HCT116 (cell line): ENCODE results near the gene CD244. TPM values are rescaled to one million over a fixed set of nuclear protein-coding genes. Genes with fewer than 3 reads are reported as not detected.
"Not testable (repeated sequence)": the region's sequence is repeated elsewhere in the genome, so short reads cannot be mapped to it uniquely, and the experiment has no call there.

Experiments used
- ATAC-seq: fragments of 200-7000 bp; cut with Tn5 transposase; 2 replicates; pipeline ENCODE4 v1.9.1; 2020; ENCODE audit warnings: mild to moderate bottlenecking, moderate library complexity
- BruUV-seq: library from RNA; stranded (reverse); fragments of 400-500 nt; replicated peaks from 2 replicates; lab custom pipeline; 2021; lab: Mats Ljungman, UMichigan
- CTCF ChIA-PET: fragments of 300-600 bp; sonication (Branson Sonifier 250); formaldehyde crosslinking; loops from one replicate; lab custom pipeline; 2021; ENCODE audit warnings: antibody characterized with exemption; lab: Charles Lee
- POLR2A ChIA-PET: fragments of 300-600, 350-600 bp; sonication (Branson Sonifier 250); formaldehyde crosslinking; loops from one replicate; lab custom pipeline; 2021; ENCODE audit warnings: antibody characterized with exemption; lab: Charles Lee
- RAD21 ChIA-PET, 2 experiments: fragments of 300-600 bp; sonication (Branson Sonifier 250); formaldehyde crosslinking; loops; one replicate each; lab custom pipeline; 2023; ENCODE audit warnings: low total read pairs in 2 of 2; ENCODE audit not compliant: uncharacterized antibody in 2 of 2, unreplicated experiment in 2 of 2, low non-redundant PET in 1 of 2; lab: Charles Lee
- DNase-seq: peaks from one replicate; pipeline ENCODE4 v3.0.0-alpha.2; 2010; ENCODE audit warnings: low read depth, low spot score
- H2AFZ ChIP-seq: fragments of 200-600 bp; shearing (Covaris generic), sonication (generic); 2 replicates; pipeline ENCODE4 v1.6.1; 2017; ENCODE audit warnings: low read depth, mixed run types, mixed read lengths, antibody characterized with exemption, low read length; ENCODE audit not compliant: poor library complexity, severe bottlenecking
- H3K27ac ChIP-seq: 2 replicates; pipeline ENCODE4 v1.5.1; 2012; ENCODE audit warnings: low read depth, low read length
- H3K27me3 ChIP-seq: fragments of 200-600 bp; sonication (generic); 2 replicates; pipeline ENCODE4 v1.6.1; 2016; ENCODE audit warnings: mixed run types, low read length, mixed read lengths; ENCODE audit not compliant: insufficient read depth
- H3K36me3 ChIP-seq, 2 experiments: fragments of 200-500 bp in 1 of 2; fragments of 200-600 bp in 1 of 2; sonication (Bioruptor generic) in 1 of 2; sonication (generic) in 1 of 2; 2 replicates each; pipeline versions ENCODE4 v1.5.1 to v1.6.1; 2014 to 2016; ENCODE audit warnings: low read length in 2 of 2, inconsistent platforms in 1 of 2, mixed read lengths in 1 of 2, mixed run types in 1 of 2; ENCODE audit not compliant: insufficient read depth in 2 of 2, control insufficient read depth in 1 of 2
- H3K4me1 ChIP-seq, 2 experiments: fragments of 200-600 bp in 1 of 2; sonication (generic) in 1 of 2; 2 replicates each; pipeline versions ENCODE4 v1.5.1 to v1.6.1; 2012 to 2017; ENCODE audit warnings: low read length in 2 of 2, inconsistent platforms in 1 of 2, mild to moderate bottlenecking in 1 of 2, mixed read lengths in 1 of 2, mixed run types in 1 of 2, moderate library complexity in 1 of 2; ENCODE audit not compliant: insufficient read depth in 2 of 2, control insufficient read depth in 1 of 2
- H3K4me2 ChIP-seq: fragments of 200-600 bp; sonication (generic); 2 replicates; pipeline ENCODE4 v1.6.1; 2017; ENCODE audit warnings: mixed run types, low read length, mixed read lengths
- H3K4me3 ChIP-seq, 2 experiments: fragments of 200-600 bp in 1 of 2; sonication (generic) in 1 of 2; replicated peaks in 1 of 2; 2 replicates each; pipeline ENCODE4 v1.5.1; 2011 to 2016; ENCODE audit warnings: low read length in 2 of 2, control low read depth in 1 of 2, low read depth in 1 of 2, mild to moderate bottlenecking in 1 of 2, mixed read lengths in 1 of 2, mixed run types in 1 of 2
- H3K79me2 ChIP-seq: fragments of 200-600 bp; sonication (generic); 2 replicates; pipeline ENCODE4 v1.6.1; 2017; ENCODE audit warnings: mild to moderate bottlenecking, mixed run types, low read length, moderate library complexity, mixed read lengths; ENCODE audit not compliant: insufficient read depth
- H3K9ac ChIP-seq: fragments of 200-600 bp; sonication (generic); 2 replicates; pipeline ENCODE4 v1.6.1; 2016; ENCODE audit warnings: low read length, mixed read lengths
- H3K9me2 ChIP-seq: fragments of 200-600 bp; sonication (generic), shearing (Covaris generic); 2 replicates; pipeline ENCODE4 v1.6.1; 2017; ENCODE audit warnings: mixed run types, mild to moderate bottlenecking, moderate library complexity; ENCODE audit not compliant: insufficient read depth
- H3K9me3 ChIP-seq, 2 experiments: fragments of 200-500 bp in 1 of 2; fragments of 200-600 bp in 1 of 2; sonication (Bioruptor generic) in 1 of 2; sonication (generic) in 1 of 2; 2 replicates each; pipeline ENCODE4 v1.6.1; 2014 to 2017; ENCODE audit warnings: low read length in 2 of 2, mixed read lengths in 2 of 2, inconsistent platforms in 1 of 2, low read depth in 1 of 2, mild to moderate bottlenecking in 1 of 2, mixed run types in 1 of 2, moderate library complexity in 1 of 2; ENCODE audit not compliant: control insufficient read depth in 1 of 2, insufficient read depth in 1 of 2
- H4K20me1 ChIP-seq: fragments of 200-600 bp; sonication (generic), shearing (Covaris generic); 2 replicates; pipeline ENCODE4 v1.6.1; 2017; ENCODE audit warnings: mixed run types, mild to moderate bottlenecking, moderate library complexity; ENCODE audit not compliant: insufficient read depth
- EZH2 ChIP-seq: fragments of 200-600 bp; sonication (generic); IDR thresholded peaks from 2 replicates; pipeline ENCODE4 v1.6.1; 2017; ENCODE audit warnings: antibody characterized with exemption, mixed run types
- POLR2AphosphoS5 ChIP-seq: IDR thresholded peaks from 2 replicates; pipeline ENCODE4 v1.6.1; 2011; ENCODE audit warnings: mild to moderate bottlenecking, low read depth, low read length, moderate library complexity
- SP1 ChIP-seq: IDR thresholded peaks from 2 replicates; pipeline ENCODE4 v1.6.1; 2012; ENCODE audit warnings: low read depth
- ZBTB33 ChIP-seq: IDR thresholded peaks from 2 replicates; pipeline ENCODE4 v1.6.1; 2011; ENCODE audit warnings: mild to moderate bottlenecking, low read length, moderate library complexity; ENCODE audit not compliant: insufficient replicate concordance; ENCODE audit errors: extremely low read depth
- intact Hi-C: fragments of 100-400 bp; cut with micrococcal nuclease; formaldehyde crosslinking; loops from 2 replicates; pipeline ENCODE4 v1.10.0; 2022
- total RNA-seq: library from RNA; stranded (reverse); gene quantifications from one replicate; pipeline ENCODE4 v1.2.1, GENCODE V29; 2021; ENCODE audit not compliant: unreplicated experiment

CD244 gene
- total RNA-seq, 1 experiment from 2014 or later, result not detected

DNA sequence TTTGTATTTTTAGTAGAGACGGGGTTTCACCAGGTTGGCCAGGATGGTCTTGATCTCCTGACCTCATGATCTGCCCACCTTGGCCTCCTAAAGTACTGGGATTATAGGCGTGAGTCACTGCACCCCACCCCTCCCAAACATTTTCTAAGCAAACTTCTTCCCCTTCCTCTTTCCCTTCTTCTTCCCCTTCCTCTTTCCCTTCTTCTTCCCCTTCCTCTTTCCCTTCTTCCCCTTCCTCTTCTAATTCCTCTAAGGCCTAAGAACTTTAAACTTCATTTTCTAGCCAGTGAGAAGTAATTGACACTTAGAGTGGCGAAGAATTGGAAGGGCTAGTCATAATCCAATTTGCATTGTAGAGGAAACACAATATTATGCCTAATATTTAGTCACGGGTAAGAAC is 12.9 kb upstream of the CD244 start:
- BruUV-seq, H3K9me3 ChIP-seq, H3K4me3 ChIP-seq, DNase-seq, intact Hi-C loops, ATAC-seq, H3K9ac ChIP-seq, H3K9me2 ChIP-seq, H3K27me3 ChIP-seq, CTCF ChIA-PET, RAD21 ChIA-PET, H3K27ac ChIP-seq, H4K20me1 ChIP-seq, POLR2A ChIA-PET, H3K79me2 ChIP-seq, H2AFZ ChIP-seq, H3K4me1 ChIP-seq, H3K36me3 ChIP-seq, H3K4me2 ChIP-seq: not testable (repeated sequence)

- Histone ChIP-seq H3K27me3 (no peaks in the 10 kb centered on the region), H3K9ac (no peak overlapping the region), H3K79me2 (no peaks in the 10 kb centered on the region), H2AFZ (no peak overlapping the region), H3K4me2 (no peak overlapping the region), H4K20me1 (no peaks in the 10 kb centered on the region), H3K9me3 (no peaks in the 10 kb centered on the region), H3K4me3 (no peak overlapping the region), H3K36me3 (no peaks in the 10 kb centered on the region), H3K4me1 (no peaks in the 10 kb centered on the region), H3K9me2 (no peaks in the 10 kb centered on the region), H3K27ac (no peak overlapping the region)
- BruUV-seq, result no TSS peak
- POLR2A ChIA-PET, result no interaction called here
- TF ChIP-seq SP1, result no peak
- no peak for TF ChIP-seq POLR2AphosphoS5
- no peak for TF ChIP-seq ZBTB33
- no peak for TF ChIP-seq EZH2
- ATAC-seq (no peak), DNase-seq (no peak)
- RAD21 ChIA-PET, result no interaction called here
- intact Hi-C loops, result no loop called here
- CTCF ChIA-PET, result no interaction called here
Observed at GRCh38 chr1:160874935-160875334, 12.2 kb upstream of the CD244 start.
